Measurements from ENCODE around the gene TRIM27.
"Not testable (repeated sequence)": the region's sequence is repeated elsewhere in the genome, so short reads cannot be mapped to it uniquely, and the experiment has no call there.

Gene TRIM27

DNA sequence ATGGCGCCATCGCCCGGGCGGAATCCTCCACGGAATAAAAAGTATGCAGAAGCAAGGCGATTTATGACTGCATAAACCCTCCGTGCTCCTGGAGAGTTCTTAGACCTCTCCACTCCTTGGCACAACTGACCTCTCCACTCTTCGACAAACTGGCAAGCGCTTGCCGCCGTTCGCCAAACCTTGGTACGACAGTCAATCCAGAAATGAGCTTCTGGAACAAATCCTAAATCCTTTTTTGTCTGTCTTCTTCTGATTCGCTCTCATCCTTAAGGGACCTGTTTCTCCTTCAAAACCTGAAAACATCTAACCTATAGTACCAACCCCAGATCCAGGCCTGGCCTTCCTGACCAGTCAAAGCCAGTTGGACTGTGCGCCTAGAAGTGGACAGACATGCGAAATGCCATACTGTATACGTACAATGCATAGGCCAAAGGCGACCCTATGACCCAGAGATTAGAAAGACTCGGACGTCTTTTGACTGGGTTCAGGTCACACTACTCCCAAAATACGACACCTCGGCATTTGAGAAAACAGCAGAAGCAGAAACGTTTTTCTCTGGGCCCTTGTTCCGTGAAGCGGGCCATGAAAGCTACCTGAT is 59.4 kb downstream of the TRIM27 start:
- no peak for DNase-seq

DNA sequence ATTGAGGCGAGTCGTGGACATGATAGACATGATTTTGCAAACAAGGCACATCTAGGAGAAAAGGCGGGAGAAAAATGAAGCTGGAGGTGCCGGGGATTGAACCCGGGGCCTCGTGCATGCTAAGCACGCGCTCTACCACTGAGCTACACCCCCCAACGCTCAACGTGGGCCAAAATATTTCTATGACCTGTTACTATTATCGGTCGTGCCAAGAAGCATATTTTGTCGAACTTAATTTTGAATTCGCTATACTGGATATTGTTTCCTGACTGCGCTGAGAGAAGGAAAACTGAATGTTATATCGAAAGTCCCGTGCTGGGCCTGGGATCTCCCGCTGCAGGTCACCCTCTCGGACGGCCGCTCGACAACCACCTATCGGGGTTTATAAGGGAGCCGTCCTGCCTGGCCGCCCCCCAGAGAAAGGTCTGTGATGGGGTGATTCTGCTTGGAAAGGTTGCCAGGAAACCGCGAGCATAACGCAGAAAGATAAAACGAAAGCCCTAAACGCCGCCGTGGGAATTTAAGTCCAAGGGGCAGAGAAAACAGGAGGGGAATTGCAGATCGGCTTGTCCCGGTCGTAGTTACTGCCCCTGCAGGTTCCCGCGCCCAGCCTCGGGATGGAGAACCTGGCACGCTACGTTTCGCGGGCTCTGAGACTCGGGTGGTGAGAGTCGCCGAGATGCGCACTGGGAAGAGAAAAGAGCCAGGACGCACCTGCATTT is 60.0 kb downstream of the TRIM27 start:
- DNase-seq = peak; percentile 78 to 91 (median 82)

DNA sequence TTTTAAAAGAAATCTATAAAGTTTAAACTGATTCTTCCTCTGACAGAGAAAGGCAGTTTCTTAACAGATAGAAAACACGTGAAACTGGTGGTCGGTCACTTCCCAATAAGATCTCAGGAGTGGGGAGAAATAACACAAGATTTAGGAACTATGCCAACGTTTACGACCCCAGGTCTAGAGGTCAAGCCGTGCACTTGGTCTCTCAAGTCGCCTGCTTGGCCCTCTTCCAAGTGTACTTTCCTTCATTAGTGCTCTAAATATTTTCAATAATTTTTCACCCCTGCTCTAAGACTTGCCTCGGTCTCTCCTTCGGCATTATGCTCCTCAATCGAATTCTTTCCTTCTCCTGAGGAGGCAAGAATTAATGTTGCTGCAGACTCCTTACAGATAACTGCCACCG is 61.7 kb downstream of the TRIM27 start:
- no peak for DNase-seq

DNA sequence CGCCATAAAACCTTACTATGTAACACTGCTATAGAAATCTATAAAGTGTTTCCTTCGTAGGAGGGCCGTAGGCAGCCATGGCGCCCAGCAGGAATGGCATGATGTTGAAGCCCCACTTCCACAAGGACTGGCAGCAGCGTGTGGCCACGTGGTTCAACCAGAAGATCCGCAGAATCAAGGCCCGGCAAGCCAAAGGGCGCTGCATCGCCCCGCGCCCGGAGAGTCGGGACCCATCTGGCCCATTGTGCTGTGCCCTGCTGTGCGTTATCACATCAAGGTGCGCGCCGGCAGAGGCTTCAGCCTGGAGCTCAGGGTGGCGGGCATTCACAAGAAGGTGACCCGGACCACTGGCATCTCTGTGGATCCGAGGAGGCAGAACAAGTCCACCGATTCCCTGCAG is 62.4 kb downstream of the TRIM27 start:
- no peak for DNase-seq

DNA sequence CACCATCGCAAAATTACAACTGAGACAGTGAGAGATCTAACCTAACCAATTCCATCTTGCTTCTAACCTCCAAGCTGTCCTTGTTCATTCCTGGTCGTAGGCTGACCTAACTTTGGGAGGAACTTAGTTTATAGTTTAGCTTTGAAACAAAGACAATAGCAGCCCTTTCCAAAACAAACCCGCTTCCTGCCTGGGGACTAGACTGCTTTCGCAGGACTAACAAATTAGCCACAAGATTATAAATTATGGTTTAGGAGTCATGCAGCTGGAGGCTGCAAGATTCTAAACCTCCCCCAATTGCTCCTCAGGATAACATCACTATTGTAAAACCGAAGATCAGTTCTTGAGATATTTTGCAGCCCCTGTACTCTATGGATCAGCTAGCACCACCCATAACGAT is 63.2 kb downstream of the TRIM27 start:
- no peak for DNase-seq

DNA sequence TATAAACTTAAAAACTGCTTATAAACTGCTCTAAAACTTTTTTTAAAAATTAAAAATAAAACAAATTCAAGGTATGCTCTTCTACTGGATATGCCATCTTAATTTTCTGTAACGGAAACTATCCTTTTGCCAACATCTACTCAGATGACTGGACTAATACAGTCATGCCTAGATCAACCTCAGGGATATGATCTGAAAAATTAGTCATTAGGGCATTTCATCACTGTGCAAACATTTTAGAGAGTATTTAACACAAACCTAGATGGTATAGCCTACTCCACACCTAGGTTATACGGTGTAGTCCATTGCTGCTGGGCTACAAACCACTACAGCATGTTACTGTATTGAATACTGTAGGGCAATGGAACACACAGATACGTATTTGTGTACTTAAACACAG is 64.8 kb downstream of the TRIM27 start:
- DNase-seq = no peak

DNA sequence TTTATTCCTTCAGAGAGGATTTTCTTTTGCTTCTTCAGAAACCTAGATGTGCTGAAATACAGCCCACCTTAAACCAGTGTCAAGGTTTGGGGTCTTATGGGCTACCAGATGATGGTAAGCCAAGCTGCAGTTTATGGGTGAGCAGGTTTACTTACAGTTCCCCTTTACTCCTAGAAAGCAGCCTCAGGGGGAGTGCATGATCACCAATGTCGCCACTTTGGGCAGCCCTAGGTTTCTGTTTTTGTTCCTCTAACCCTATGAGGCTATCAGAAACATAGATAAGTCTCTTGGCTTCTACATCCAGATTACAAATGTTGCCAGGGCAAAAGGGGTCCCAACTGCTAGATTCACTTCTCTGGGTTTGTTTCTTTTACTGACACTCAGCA is 67.2 kb downstream of the TRIM27 start:
- DNase-seq = no peak

DNA sequence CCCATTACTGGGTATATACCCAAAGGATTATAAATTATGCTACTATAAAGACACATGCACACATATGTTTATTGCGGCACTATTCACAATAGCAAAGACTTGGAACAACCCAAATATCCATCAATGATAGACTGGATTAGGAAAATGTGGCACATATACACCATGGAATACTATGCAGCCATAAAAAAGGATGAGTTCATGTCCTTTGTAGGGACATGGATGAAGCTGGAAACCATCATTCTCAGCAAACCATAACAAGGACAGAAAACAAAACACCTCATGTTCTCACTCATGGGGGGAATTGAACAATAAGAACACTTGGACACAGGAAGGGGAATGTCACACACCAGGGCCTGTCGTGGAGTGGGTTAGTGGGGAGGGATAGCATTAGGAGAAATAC is 69.4 kb downstream of the TRIM27 start:
- DNase-seq = not testable (repeated sequence)
